GM12864 (cell line): Measurements from ENCODE around the gene MAP7D2.

ENCODE experiments used
- DNase-seq: peaks from one replicate; pipeline ENCODE4 v3.0.0-alpha.2; 2011; ENCODE audit warnings: low read depth
- H3K4me3 ChIP-seq: 2 replicates; pipeline ENCODE4 v1.5.1; 2011; ENCODE audit warnings: mild to moderate bottlenecking, low read depth, low read length, control low read depth
- TF ChIP-seq, protein P1 (sequence below): IDR thresholded peaks from 2 replicates; pipeline ENCODE4 v1.5.1; 2011; ENCODE audit warnings: low read depth, mild to moderate bottlenecking, moderate library complexity, low read length, control low read depth, inconsistent platforms; ENCODE audit errors: missing control alignments

MAP7D2 gene

DNA sequence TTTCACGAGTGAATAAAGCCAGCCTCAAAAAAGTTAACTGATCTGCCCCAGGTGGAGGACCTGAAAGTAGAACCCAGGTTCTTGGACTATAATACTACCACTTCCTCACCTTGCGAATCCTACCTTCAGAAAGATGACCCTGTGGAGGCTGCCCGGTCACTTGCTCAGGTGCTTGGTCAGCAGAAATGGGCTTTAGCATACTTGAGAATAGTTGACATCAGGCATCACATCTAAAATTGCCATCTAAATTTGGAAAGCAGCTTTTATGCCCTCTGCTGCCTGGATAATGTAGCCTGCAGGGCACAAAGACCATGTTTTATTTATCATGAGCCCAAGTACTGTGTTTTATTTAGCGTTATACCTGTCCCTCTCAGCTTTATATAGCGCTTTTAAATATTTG lies 128.9 kb downstream of the MAP7D2 start:
- TF ChIP-seq, protein P1, sequence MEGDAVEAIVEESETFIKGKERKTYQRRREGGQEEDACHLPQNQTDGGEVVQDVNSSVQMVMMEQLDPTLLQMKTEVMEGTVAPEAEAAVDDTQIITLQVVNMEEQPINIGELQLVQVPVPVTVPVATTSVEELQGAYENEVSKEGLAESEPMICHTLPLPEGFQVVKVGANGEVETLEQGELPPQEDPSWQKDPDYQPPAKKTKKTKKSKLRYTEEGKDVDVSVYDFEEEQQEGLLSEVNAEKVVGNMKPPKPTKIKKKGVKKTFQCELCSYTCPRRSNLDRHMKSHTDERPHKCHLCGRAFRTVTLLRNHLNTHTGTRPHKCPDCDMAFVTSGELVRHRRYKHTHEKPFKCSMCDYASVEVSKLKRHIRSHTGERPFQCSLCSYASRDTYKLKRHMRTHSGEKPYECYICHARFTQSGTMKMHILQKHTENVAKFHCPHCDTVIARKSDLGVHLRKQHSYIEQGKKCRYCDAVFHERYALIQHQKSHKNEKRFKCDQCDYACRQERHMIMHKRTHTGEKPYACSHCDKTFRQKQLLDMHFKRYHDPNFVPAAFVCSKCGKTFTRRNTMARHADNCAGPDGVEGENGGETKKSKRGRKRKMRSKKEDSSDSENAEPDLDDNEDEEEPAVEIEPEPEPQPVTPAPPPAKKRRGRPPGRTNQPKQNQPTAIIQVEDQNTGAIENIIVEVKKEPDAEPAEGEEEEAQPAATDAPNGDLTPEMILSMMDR: no peak
- H3K4me3 ChIP-seq: no peak overlapping the region
- DNase-seq: no peak

- no peak overlapping the region for H3K4me3 ChIP-seq
- TF ChIP-seq, protein P1: no peak
- DNase-seq: no peak
These were observed 130.2 kb downstream of the MAP7D2 start for GRCh38 chrX:19986531-19986930.

DNA sequence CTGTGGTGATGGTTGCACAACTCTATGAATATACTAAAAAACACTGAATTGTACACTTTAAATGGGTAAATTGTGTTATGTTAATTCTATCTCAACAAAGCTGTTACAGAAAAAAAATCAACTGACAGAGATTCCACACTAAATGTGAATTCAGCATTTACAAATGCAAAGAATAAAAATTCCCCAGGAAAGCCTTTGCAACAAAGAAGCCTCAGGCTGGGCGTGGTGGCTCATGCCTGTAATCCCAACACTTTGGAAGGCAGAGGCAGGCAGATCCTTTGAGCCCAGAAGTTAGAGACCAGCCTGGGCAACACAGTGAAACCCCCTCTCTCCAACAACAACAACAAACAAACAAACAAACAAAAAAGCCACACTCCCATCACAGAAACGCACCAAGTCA lies 134.8 kb downstream of the MAP7D2 start:
- no peak overlapping the region for H3K4me3 ChIP-seq
- TF ChIP-seq, protein P1: no peak
- DNase-seq: no peak

DNA sequence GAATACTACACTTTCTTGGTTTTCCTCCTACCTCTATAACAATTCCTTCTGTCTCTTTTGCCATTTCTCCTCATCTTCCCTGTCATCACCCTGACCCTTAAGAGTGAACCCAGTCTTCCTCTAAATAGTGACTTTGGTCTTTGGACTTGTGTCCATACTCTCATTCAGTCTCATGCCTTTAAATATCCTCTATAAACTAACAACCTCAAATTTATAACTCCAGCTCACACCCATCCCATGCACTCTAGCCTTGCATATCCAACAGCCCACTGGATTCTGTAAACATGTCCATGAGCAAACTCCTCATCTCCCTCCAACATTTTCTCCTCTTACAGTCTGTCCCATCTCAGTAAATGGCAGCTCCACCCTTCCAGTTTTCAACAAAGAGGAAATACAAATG lies 140.9 kb downstream of the MAP7D2 start:
- no peak for DNase-seq
- no peak overlapping the region for H3K4me3 ChIP-seq
- TF ChIP-seq, protein P1: no peak

DNA sequence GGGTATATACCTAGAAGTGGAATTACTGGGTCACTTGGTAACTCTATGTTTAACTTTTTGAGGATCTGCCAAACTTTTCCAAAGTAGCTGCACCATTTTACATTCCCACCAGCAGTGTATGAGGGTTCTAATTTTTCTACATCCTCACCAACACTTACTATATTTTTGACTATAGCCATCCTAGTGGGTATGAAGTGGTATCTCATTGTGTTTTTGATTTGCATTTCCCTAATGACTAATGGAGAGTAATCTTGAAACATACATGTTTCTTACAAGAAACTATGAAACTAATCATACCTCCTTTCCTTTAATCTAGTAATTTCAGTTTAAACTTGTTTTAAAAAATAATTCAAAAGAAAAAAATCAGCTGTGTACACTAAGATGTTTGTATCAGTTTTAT lies 143.7 kb downstream of the MAP7D2 start:
- H3K4me3 ChIP-seq: no peak overlapping the region
- TF ChIP-seq, protein P1: no peak
- no peak for DNase-seq

DNA sequence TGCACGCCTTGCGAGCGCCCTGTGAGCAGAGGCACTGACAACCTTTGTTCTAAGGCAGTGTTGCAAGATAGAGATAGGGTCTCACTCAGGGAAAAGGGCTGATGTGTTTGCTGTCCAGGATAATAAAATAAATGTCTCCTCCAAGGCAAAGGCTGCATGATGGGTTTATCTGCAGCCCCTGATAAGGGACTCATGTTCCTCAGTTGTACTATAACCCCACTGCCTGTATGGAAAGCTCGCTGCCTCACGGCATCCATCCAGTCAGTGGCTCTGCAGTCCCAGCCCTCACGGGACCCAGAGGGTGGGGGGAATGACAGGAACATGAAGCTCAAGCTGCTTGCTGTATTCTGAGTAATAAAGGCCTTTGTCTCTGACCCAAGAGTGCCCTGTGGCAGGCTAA lies 148.4 kb downstream of the MAP7D2 start:
- H3K4me3 ChIP-seq: no peak overlapping the region
- TF ChIP-seq, protein P1: no peak
- no peak for DNase-seq

GRCh38 chrX:19966056-19966455 lies 150.7 kb downstream of the MAP7D2 start:
- no peak overlapping the region for H3K4me3 ChIP-seq
- no peak for DNase-seq
- TF ChIP-seq, protein P1: no peak
